SK-N-MC (cell line): ENCODE data around the gene SLC30A9.

ENCODE experiments used
- EZH2 ChIP-seq: fragments of 200-600 bp; sonication (generic); IDR thresholded peaks from one replicate; pipeline ENCODE4 v1.6.1; 2017; ENCODE audit warnings: antibody characterized with exemption
- FOXP2 ChIP-seq: optimal IDR thresholded peaks from 2 replicates; pipeline ENCODE3; 2011; ENCODE audit warnings: mild to moderate bottlenecking, moderate library complexity; ENCODE audit not compliant: insufficient read depth; ENCODE audit errors: extremely low read length, control extremely low read depth
- POLR2AphosphoS5 ChIP-seq: IDR thresholded peaks from 2 replicates; pipeline ENCODE4 v1.6.1; 2012; ENCODE audit warnings: mild to moderate bottlenecking, low read depth, low read length, borderline replicate concordance

DNA sequence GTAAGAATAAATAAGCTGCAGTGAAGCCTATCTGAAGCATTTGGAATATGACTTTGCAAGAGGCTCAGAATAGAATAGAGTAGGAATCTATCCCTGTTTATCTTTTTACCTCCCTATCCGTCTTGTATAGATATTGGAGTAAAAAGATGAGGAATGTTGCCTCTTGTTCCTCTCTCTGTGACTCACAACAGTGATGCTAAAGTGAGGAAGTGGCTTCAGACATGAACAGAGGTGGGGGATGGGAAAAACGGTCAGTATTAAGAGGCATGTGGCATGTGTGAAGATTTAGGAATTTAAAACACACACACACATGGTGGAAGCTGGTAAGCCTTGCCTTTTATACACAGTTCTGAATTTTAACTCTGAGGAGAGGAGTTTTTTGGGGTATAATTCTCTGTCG is 12.6 kb upstream of the SLC30A9 start:
- TF ChIP-seq POLR2AphosphoS5 (no peak), EZH2 (no peak), FOXP2 (no peak)
